Measurements from ENCODE around the gene GPR25. TPM values are rescaled to one million over a fixed set of nuclear protein-coding genes. Genes with fewer than 3 reads are reported as not detected.

Gene GPR25
- total and polyA plus RNA-seq, 2 of the 4 experiments (the other 2 are of a cell fraction), result not detected

DNA sequence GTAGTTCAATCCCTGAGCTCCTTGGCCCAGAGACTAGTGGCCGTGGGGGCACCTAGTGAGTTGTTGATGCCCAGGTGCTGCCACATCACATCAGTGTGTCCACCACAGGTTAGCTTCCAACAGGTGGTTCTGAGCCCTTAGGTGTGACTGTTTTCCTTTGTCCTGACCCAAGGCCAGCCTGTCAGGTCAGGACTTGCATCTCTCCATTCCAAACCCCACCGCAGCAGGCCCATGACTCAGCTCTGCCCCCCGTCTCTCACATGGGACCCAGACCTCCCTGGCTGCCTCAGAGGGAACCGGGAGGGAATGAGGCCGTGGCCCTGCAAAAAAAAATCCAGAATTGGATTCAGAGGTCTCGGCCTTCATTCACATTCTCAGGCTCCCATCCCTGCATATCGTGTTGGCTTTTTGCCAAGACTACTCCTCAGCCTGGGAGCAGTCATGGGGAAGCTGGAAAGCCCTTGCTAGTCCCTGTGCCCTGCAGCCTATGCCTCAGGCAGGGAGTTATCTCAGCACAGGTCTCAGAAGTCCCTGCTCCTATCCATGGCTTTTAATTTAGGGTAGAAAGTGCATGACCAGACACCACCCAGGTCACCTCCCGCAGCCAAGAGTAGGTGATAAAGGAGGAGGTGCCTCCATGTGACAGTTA lies 29.1 kb downstream of the GPR25 start:
- Histone ChIP-seq H4K8ac (ENCODE audit: low read depth in 2 of 2, low read length in 2 of 2) (no peak overlapping the region), H3K18ac (ENCODE audit: low read depth, low read length) (no peak overlapping the region), H3K23ac (ENCODE audit: low read depth, low read length) (no peak overlapping the region), H2AK5ac (ENCODE audit: low read depth, low read length) (no peak overlapping the region), H4K5ac (ENCODE audit: low read depth, low read length) (no peak overlapping the region), H2BK5ac (ENCODE audit: low read depth, low read length, poor library complexity, severe bottlenecking) (no peak overlapping the region), H3K56ac (ENCODE audit: extremely low read depth, insufficient read depth, low read length) (no peak overlapping the region), H3K4me1 (ENCODE audit: control insufficient read depth, insufficient read depth, low read length) (no peaks in the 10 kb centered on the region), H3K27ac (ENCODE audit: insufficient read depth, low read length) (no peak overlapping the region), H2BK15ac (ENCODE audit: low read depth, low read length) (no peak overlapping the region), H4K91ac (ENCODE audit: insufficient read depth, low read depth, low read length) (no peak overlapping the region), H3K9ac (ENCODE audit: low read depth, low read length) (no peak overlapping the region), H4K20me1 (ENCODE audit: insufficient read depth, low read length) (no peaks in the 10 kb centered on the region; the same call in 1 of the 2 replicates), H2AK9ac (replicated peaks; ENCODE audit: low read depth, low read length, poor library complexity) (no peak overlapping the region), H2BK120ac (ENCODE audit: low read depth, low read length) (no peak overlapping the region), H3K9me3 (ENCODE audit: control insufficient read depth, insufficient read depth, low read length) (no peaks in the 10 kb centered on the region), H3K27me3 (ENCODE audit: control insufficient read depth, insufficient read depth, low read length) (peaks cover 21% of the 10 kb centered on the region), H3K14ac (replicated peaks; ENCODE audit: low read depth, low read length) (no peak overlapping the region), H3K4me2 (ENCODE audit: low read depth, low read length) (no peak overlapping the region), H2BK20ac (ENCODE audit: low read depth, low read length) (no peak overlapping the region), H3K36me3 (ENCODE audit: control insufficient read depth, insufficient read depth, low read length) (no peaks in the 10 kb centered on the region), H2AFZ (replicated peaks; ENCODE audit: low read length, poor library complexity) (no peak overlapping the region), H3K4me3 (ENCODE audit: insufficient read depth, low read depth, low read length) (no peak overlapping the region), H3K79me1 (ENCODE audit: low read depth in 1 of 2, low read length in 2 of 2) (no peaks in the 10 kb centered on the region), H3K9me1 (ENCODE audit: insufficient read depth, low read length) (no peaks in the 10 kb centered on the region), H3K4ac (ENCODE audit: low read depth, low read length) (no peak overlapping the region)
- dilution Hi-C loops (cut with HindIII; ENCODE audit: low sequenced_read_pairs, unreplicated experiment), result no loop called here
- WGBS, 2 experiments (ENCODE audit: extremely low coverage in 2 of 2, insufficient read length in 1 of 2), result 83% methylated on average over 2 of the region's 8 CpGs; no CpG with 5 or more reads in 1 of the 2 experiments
- intact Hi-C loops (cut with micrococcal nuclease), result no loop called here
- in situ Hi-C loops (cut with MboI; ENCODE audit: low sequenced_read_pairs), result no loop called here
- ChIA-PET POLR2A (ENCODE audit: unreplicated experiment) (interaction anchor here (0.6 kb wide), 1 partner anchor 150 kb away, joined by 3 read pairs; no protein-coding TSS in a partner anchor), CTCF (no interaction called here)
- BruUV-seq (replicated peaks), result no TSS peak
- TF ChIP-seq, protein P1, sequence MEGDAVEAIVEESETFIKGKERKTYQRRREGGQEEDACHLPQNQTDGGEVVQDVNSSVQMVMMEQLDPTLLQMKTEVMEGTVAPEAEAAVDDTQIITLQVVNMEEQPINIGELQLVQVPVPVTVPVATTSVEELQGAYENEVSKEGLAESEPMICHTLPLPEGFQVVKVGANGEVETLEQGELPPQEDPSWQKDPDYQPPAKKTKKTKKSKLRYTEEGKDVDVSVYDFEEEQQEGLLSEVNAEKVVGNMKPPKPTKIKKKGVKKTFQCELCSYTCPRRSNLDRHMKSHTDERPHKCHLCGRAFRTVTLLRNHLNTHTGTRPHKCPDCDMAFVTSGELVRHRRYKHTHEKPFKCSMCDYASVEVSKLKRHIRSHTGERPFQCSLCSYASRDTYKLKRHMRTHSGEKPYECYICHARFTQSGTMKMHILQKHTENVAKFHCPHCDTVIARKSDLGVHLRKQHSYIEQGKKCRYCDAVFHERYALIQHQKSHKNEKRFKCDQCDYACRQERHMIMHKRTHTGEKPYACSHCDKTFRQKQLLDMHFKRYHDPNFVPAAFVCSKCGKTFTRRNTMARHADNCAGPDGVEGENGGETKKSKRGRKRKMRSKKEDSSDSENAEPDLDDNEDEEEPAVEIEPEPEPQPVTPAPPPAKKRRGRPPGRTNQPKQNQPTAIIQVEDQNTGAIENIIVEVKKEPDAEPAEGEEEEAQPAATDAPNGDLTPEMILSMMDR (conservative IDR thresholded peaks at IDR 0.05; ENCODE audit: low read depth, low read length), result no peak
- no peak for TF ChIP-seq RAD21 (IDR thresholded peaks at IDR 0.05; ENCODE audit: low read length)
- TF ChIP-seq MXI1 (IDR thresholded peaks at IDR 0.05; ENCODE audit: borderline replicate concordance, low read depth, low read length), result no peak
- TF ChIP-seq RFX5 (IDR thresholded peaks at IDR 0.05; ENCODE audit: low read depth, low read length), result no peak
- TF ChIP-seq, protein P2, sequence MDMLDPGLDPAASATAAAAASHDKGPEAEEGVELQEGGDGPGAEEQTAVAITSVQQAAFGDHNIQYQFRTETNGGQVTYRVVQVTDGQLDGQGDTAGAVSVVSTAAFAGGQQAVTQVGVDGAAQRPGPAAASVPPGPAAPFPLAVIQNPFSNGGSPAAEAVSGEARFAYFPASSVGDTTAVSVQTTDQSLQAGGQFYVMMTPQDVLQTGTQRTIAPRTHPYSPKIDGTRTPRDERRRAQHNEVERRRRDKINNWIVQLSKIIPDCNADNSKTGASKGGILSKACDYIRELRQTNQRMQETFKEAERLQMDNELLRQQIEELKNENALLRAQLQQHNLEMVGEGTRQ (IDR thresholded peaks at IDR 0.05; ENCODE audit: low read depth, low read length), result no peak
- no peak for TF ChIP-seq SMC3 (IDR thresholded peaks at IDR 0.05; ENCODE audit: low read depth, low read length)
- TF ChIP-seq CEBPB (IDR thresholded peaks at IDR 0.05; ENCODE audit: low read depth, low read length), result no peak
- no peak for TF ChIP-seq MAZ (IDR thresholded peaks at IDR 0.05; ENCODE audit: borderline replicate concordance, low read depth, low read length)
- no peak for TF ChIP-seq FOS (IDR thresholded peaks at IDR 0.05; ENCODE audit: low read depth, low read length)
- TF ChIP-seq MAFK (IDR thresholded peaks at IDR 0.05; ENCODE audit: low read depth, low read length), result no peak
- TF ChIP-seq CHD1 (IDR thresholded peaks at IDR 0.05; ENCODE audit: low read depth, low read length), result no peak
- no peak for TF ChIP-seq POLR2A (IDR thresholded peaks at IDR 0.05; ENCODE audit: low read depth, low read length)
- no peak for TF ChIP-seq NFE2L2 (IDR thresholded peaks at IDR 0.05; ENCODE audit: low read depth, low read length)
- no peak for TF ChIP-seq BHLHE40 (IDR thresholded peaks at IDR 0.05; ENCODE audit: low read depth, low read length)
- no peak for TF ChIP-seq RCOR1 (IDR thresholded peaks at IDR 0.05; ENCODE audit: insufficient replicate concordance, low read length)
- TF ChIP-seq, protein P3, sequence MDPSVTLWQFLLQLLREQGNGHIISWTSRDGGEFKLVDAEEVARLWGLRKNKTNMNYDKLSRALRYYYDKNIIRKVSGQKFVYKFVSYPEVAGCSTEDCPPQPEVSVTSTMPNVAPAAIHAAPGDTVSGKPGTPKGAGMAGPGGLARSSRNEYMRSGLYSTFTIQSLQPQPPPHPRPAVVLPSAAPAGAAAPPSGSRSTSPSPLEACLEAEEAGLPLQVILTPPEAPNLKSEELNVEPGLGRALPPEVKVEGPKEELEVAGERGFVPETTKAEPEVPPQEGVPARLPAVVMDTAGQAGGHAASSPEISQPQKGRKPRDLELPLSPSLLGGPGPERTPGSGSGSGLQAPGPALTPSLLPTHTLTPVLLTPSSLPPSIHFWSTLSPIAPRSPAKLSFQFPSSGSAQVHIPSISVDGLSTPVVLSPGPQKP (IDR thresholded peaks at IDR 0.05; ENCODE audit: borderline replicate concordance, low read depth, low read length), result no peak
- ATAC-seq (ENCODE audit: low read depth) (no peak), DNase-seq (no peak)

Data from IMR-90 (cell line).